ENCODE results near the gene SURF6.

SURF6 gene

GRCh38 chr9:133368249-133368881 lies 32.4 kb upstream of the SURF6 start:
- Histone ChIP-seq H3K9me3 (ENCODE audit: control insufficient read depth in 2 of 2, low read length in 2 of 2) (no peaks in the 10 kb centered on the region), H3K9ac (ENCODE audit: low read depth in 1 of 2, low read length in 2 of 2) (peak overlapping the region in 1 of 2 donors; percentile 36), H3K36me3 (ENCODE audit: control insufficient read depth in 2 of 2, insufficient read depth in 2 of 2, low read length in 2 of 2) (peaks cover 50 to 77% of the 10 kb centered on the region in 2 donors), H3K4me3 (ENCODE audit: low read length in 2 of 2) (peak overlapping the region; percentile 14 to 45), H3K4me1 (ENCODE audit: control insufficient read depth in 2 of 2, insufficient read depth in 2 of 2, low read length in 2 of 2) (peaks cover 42 to 50% of the 10 kb centered on the region in 2 donors), H3K27me3 (ENCODE audit: control insufficient read depth in 2 of 2, insufficient read depth in 2 of 2, low read length in 2 of 2) (no peaks in the 10 kb centered on the region), H3K27ac (ENCODE audit: low read depth in 2 of 2, low read length in 2 of 2) (peak overlapping the region; percentile 46 to 52)

- H3K36me3 ChIP-seq (ENCODE audit: control insufficient read depth in 2 of 2, insufficient read depth in 2 of 2, low read length in 2 of 2), result peaks cover 54 to 79% of the 10 kb centered on the region in 2 donors
- peak overlapping the region; percentile 14 to 23 for H3K4me3 ChIP-seq (ENCODE audit: low read length in 2 of 2)
- H3K9me3 ChIP-seq (ENCODE audit: control insufficient read depth in 2 of 2, low read length in 2 of 2), result no peaks in the 10 kb centered on the region
- H3K27ac ChIP-seq (ENCODE audit: low read depth in 2 of 2, low read length in 2 of 2), result peak overlapping the region in 1 of 2 donors; percentile 52
- peaks cover 41 to 48% of the 10 kb centered on the region in 2 donors for H3K4me1 ChIP-seq (ENCODE audit: control insufficient read depth in 2 of 2, insufficient read depth in 2 of 2, low read length in 2 of 2)
- H3K27me3 ChIP-seq (ENCODE audit: control insufficient read depth in 2 of 2, insufficient read depth in 2 of 2, low read length in 2 of 2), result no peaks in the 10 kb centered on the region
- H3K9ac ChIP-seq (ENCODE audit: low read depth in 1 of 2, low read length in 2 of 2), result peak overlapping the region in 1 of 2 donors; percentile 36
Observed at GRCh38 chr9:133367778-133368177, 31.8 kb upstream of the SURF6 start.

GRCh38 chr9:133367221-133367620 lies 31.2 kb upstream of the SURF6 start:
- Histone ChIP-seq H3K4me1 (ENCODE audit: control insufficient read depth in 2 of 2, insufficient read depth in 2 of 2, low read length in 2 of 2) (peaks cover 38 to 43% of the 10 kb centered on the region in 2 donors), H3K4me3 (ENCODE audit: low read length in 2 of 2) (no peak overlapping the region)

GRCh38 chr9:133366435-133366834 lies 30.4 kb upstream of the SURF6 start:
- no peaks in the 10 kb centered on the region for H3K9me3 ChIP-seq (ENCODE audit: control insufficient read depth in 2 of 2, low read length in 2 of 2)
- peaks cover 66 to 80% of the 10 kb centered on the region in 2 donors for H3K36me3 ChIP-seq (ENCODE audit: control insufficient read depth in 2 of 2, insufficient read depth in 2 of 2, low read length in 2 of 2)
- no peak overlapping the region for H3K4me3 ChIP-seq (ENCODE audit: low read length in 2 of 2)
- H3K27me3 ChIP-seq (ENCODE audit: control insufficient read depth in 2 of 2, insufficient read depth in 2 of 2, low read length in 2 of 2), result no peaks in the 10 kb centered on the region
- no peak overlapping the region for H3K9ac ChIP-seq (ENCODE audit: low read depth in 1 of 2, low read length in 2 of 2)
- H3K27ac ChIP-seq (ENCODE audit: low read depth in 2 of 2, low read length in 2 of 2), result no peak overlapping the region
- H3K4me1 ChIP-seq (ENCODE audit: control insufficient read depth in 2 of 2, insufficient read depth in 2 of 2, low read length in 2 of 2), result peaks cover 31 to 36% of the 10 kb centered on the region in 2 donors

More at GRCh38 chr9:133367221-133367620, 31.2 kb upstream of the SURF6 start:
- H3K27me3 ChIP-seq (ENCODE audit: control insufficient read depth in 2 of 2, insufficient read depth in 2 of 2, low read length in 2 of 2), result no peaks in the 10 kb centered on the region
- peaks cover 58 to 79% of the 10 kb centered on the region in 2 donors for H3K36me3 ChIP-seq (ENCODE audit: control insufficient read depth in 2 of 2, insufficient read depth in 2 of 2, low read length in 2 of 2)
- no peaks in the 10 kb centered on the region for H3K9me3 ChIP-seq (ENCODE audit: control insufficient read depth in 2 of 2, low read length in 2 of 2)
- no peak overlapping the region for H3K27ac ChIP-seq (ENCODE audit: low read depth in 2 of 2, low read length in 2 of 2)
- no peak overlapping the region for H3K9ac ChIP-seq (ENCODE audit: low read depth in 1 of 2, low read length in 2 of 2)

GRCh38 chr9:133362359-133363044 lies 26.5 kb upstream of the SURF6 start:
- Histone ChIP-seq H3K4me3 (ENCODE audit: low read length in 2 of 2) (no peak overlapping the region), H3K4me1 (ENCODE audit: control insufficient read depth in 2 of 2, insufficient read depth in 2 of 2, low read length in 2 of 2) (peaks cover 8% of the 10 kb centered on the region in 2 donors), H3K9me3 (ENCODE audit: control insufficient read depth in 2 of 2, low read length in 2 of 2) (no peaks in the 10 kb centered on the region), H3K9ac (ENCODE audit: low read depth in 1 of 2, low read length in 2 of 2) (no peak overlapping the region), H3K36me3 (ENCODE audit: control insufficient read depth in 2 of 2, insufficient read depth in 2 of 2, low read length in 2 of 2) (peaks cover 75 to 76% of the 10 kb centered on the region in 2 donors), H3K27ac (ENCODE audit: low read depth in 2 of 2, low read length in 2 of 2) (no peak overlapping the region), H3K27me3 (ENCODE audit: control insufficient read depth in 2 of 2, insufficient read depth in 2 of 2, low read length in 2 of 2) (no peaks in the 10 kb centered on the region)

- peaks cover 11 to 15% of the 10 kb centered on the region in 2 donors for H3K4me1 ChIP-seq (ENCODE audit: control insufficient read depth in 2 of 2, insufficient read depth in 2 of 2, low read length in 2 of 2)
- H3K4me3 ChIP-seq (ENCODE audit: low read length in 2 of 2), result no peak overlapping the region
- H3K36me3 ChIP-seq (ENCODE audit: control insufficient read depth in 2 of 2, insufficient read depth in 2 of 2, low read length in 2 of 2), result peaks cover 66 to 67% of the 10 kb centered on the region in 2 donors
- H3K27me3 ChIP-seq (ENCODE audit: control insufficient read depth in 2 of 2, insufficient read depth in 2 of 2, low read length in 2 of 2), result no peaks in the 10 kb centered on the region
- no peaks in the 10 kb centered on the region for H3K9me3 ChIP-seq (ENCODE audit: control insufficient read depth in 2 of 2, low read length in 2 of 2)
- H3K27ac ChIP-seq (ENCODE audit: low read depth in 2 of 2, low read length in 2 of 2), result no peak overlapping the region
- H3K9ac ChIP-seq (ENCODE audit: low read depth in 1 of 2, low read length in 2 of 2), result no peak overlapping the region
Observed at GRCh38 chr9:133361507-133362092, 25.6 kb upstream of the SURF6 start.

- Histone ChIP-seq H3K4me3 (ENCODE audit: low read length in 2 of 2) (no peak overlapping the region), H3K9me3 (ENCODE audit: control insufficient read depth in 2 of 2, low read length in 2 of 2) (no peaks in the 10 kb centered on the region), H3K27me3 (ENCODE audit: control insufficient read depth in 2 of 2, insufficient read depth in 2 of 2, low read length in 2 of 2) (no peaks in the 10 kb centered on the region), H3K4me1 (ENCODE audit: control insufficient read depth in 2 of 2, insufficient read depth in 2 of 2, low read length in 2 of 2) (peaks cover 14 to 17% of the 10 kb centered on the region in 2 donors), H3K36me3 (ENCODE audit: control insufficient read depth in 2 of 2, insufficient read depth in 2 of 2, low read length in 2 of 2) (peaks cover 57 to 58% of the 10 kb centered on the region in 2 donors), H3K27ac (ENCODE audit: low read depth in 2 of 2, low read length in 2 of 2) (no peak overlapping the region), H3K9ac (ENCODE audit: low read depth in 1 of 2, low read length in 2 of 2) (no peak overlapping the region)
Observed at GRCh38 chr9:133360400-133361393, 24.7 kb upstream of the SURF6 start.

GRCh38 chr9:133359399-133360175 lies 23.6 kb upstream of the SURF6 start:
- no peak overlapping the region for H3K27ac ChIP-seq (ENCODE audit: low read depth in 2 of 2, low read length in 2 of 2)
- H3K4me1 ChIP-seq (ENCODE audit: control insufficient read depth in 2 of 2, insufficient read depth in 2 of 2, low read length in 2 of 2), result peaks cover 20 to 25% of the 10 kb centered on the region in 2 donors
- no peaks in the 10 kb centered on the region for H3K9me3 ChIP-seq (ENCODE audit: control insufficient read depth in 2 of 2, low read length in 2 of 2)
- no peak overlapping the region for H3K9ac ChIP-seq (ENCODE audit: low read depth in 1 of 2, low read length in 2 of 2)
- H3K36me3 ChIP-seq (ENCODE audit: control insufficient read depth in 2 of 2, insufficient read depth in 2 of 2, low read length in 2 of 2), result peaks cover 47 to 49% of the 10 kb centered on the region in 2 donors
- no peaks in the 10 kb centered on the region for H3K27me3 ChIP-seq (ENCODE audit: control insufficient read depth in 2 of 2, insufficient read depth in 2 of 2, low read length in 2 of 2)
- H3K4me3 ChIP-seq (ENCODE audit: low read length in 2 of 2), result no peak overlapping the region

- H3K36me3 ChIP-seq (ENCODE audit: control insufficient read depth in 2 of 2, insufficient read depth in 2 of 2, low read length in 2 of 2), result peaks cover 37 to 45% of the 10 kb centered on the region in 2 donors
- no peaks in the 10 kb centered on the region for H3K27me3 ChIP-seq (ENCODE audit: control insufficient read depth in 2 of 2, insufficient read depth in 2 of 2, low read length in 2 of 2)
- H3K27ac ChIP-seq (ENCODE audit: low read depth in 2 of 2, low read length in 2 of 2), result no peak overlapping the region
- no peaks in the 10 kb centered on the region for H3K9me3 ChIP-seq (ENCODE audit: control insufficient read depth in 2 of 2, low read length in 2 of 2)
- peak overlapping the region in 1 of 2 donors; percentile 68 for H3K4me3 ChIP-seq (ENCODE audit: low read length in 2 of 2)
- peaks cover 20 to 25% of the 10 kb centered on the region in 2 donors for H3K4me1 ChIP-seq (ENCODE audit: control insufficient read depth in 2 of 2, insufficient read depth in 2 of 2, low read length in 2 of 2)
- no peak overlapping the region for H3K9ac ChIP-seq (ENCODE audit: low read depth in 1 of 2, low read length in 2 of 2)
Observed at GRCh38 chr9:133357656-133358055, 21.7 kb upstream of the SURF6 start.
